GM04503 (cell line): ENCODE measurements around the gene PCK1.

Source experiments
- DNase-seq: peaks from one replicate; pipeline ENCODE4 v3.0.0-alpha.2; 2012; ENCODE audit warnings: low read depth

Gene PCK1

GRCh38 chr20:57577679-57578475 is 17.0 kb downstream of the PCK1 start:
- DNase-seq: no peak

- no peak for DNase-seq
These were observed 17.7 kb downstream of the PCK1 start for GRCh38 chr20:57578476-57579165.

GRCh38 chr20:57579331-57579897 is 18.5 kb downstream of the PCK1 start:
- DNase-seq: no peak

GRCh38 chr20:57579898-57580447 is 19.1 kb downstream of the PCK1 start:
- DNase-seq: no peak

GRCh38 chr20:57580478-57581201 is 19.7 kb downstream of the PCK1 start:
- no peak for DNase-seq

GRCh38 chr20:57581202-57582028 is 20.5 kb downstream of the PCK1 start:
- no peak for DNase-seq

GRCh38 chr20:57582029-57582378 is 21.1 kb downstream of the PCK1 start:
- DNase-seq: no peak

- no peak for DNase-seq
These were observed 21.8 kb downstream of the PCK1 start for GRCh38 chr20:57582432-57583288.

GRCh38 chr20:57583289-57584257 is 22.7 kb downstream of the PCK1 start:
- DNase-seq: no peak

GRCh38 chr20:57584768-57585461 is 24.0 kb downstream of the PCK1 start:
- no peak for DNase-seq

GRCh38 chr20:57585466-57586213 is 24.7 kb downstream of the PCK1 start:
- DNase-seq: no peak

- no peak for DNase-seq
These were observed 25.5 kb downstream of the PCK1 start for GRCh38 chr20:57586370-57586793.

- DNase-seq: no peak
These were observed 26.0 kb downstream of the PCK1 start for GRCh38 chr20:57586943-57587277.

GRCh38 chr20:57587278-57587988 is 26.5 kb downstream of the PCK1 start:
- DNase-seq: no peak

GRCh38 chr20:57587989-57588377 is 27.1 kb downstream of the PCK1 start:
- no peak for DNase-seq

- DNase-seq: no peak
These were observed 27.7 kb downstream of the PCK1 start for GRCh38 chr20:57588596-57588995.

GRCh38 chr20:57589123-57589727 is 28.3 kb downstream of the PCK1 start:
- no peak for DNase-seq
